HG02981 (cell line): ENCODE data around the gene UBN2.

ENCODE experiments used
- ATAC-seq: cut with Tn5 transposase; IDR thresholded peaks from one replicate; pipeline ENCODE4 v1.9.1; 2021; ENCODE audit warnings: mild to moderate bottlenecking, moderate library complexity; ENCODE audit not compliant: unreplicated experiment

Gene UBN2

GRCh38 chr7:139231513-139232376 lies 708 bp downstream of the UBN2 start:
- peak; percentile 25 for ATAC-seq

GRCh38 chr7:139232377-139232717 lies 1.3 kb downstream of the UBN2 start:
- no peak for ATAC-seq

DNA sequence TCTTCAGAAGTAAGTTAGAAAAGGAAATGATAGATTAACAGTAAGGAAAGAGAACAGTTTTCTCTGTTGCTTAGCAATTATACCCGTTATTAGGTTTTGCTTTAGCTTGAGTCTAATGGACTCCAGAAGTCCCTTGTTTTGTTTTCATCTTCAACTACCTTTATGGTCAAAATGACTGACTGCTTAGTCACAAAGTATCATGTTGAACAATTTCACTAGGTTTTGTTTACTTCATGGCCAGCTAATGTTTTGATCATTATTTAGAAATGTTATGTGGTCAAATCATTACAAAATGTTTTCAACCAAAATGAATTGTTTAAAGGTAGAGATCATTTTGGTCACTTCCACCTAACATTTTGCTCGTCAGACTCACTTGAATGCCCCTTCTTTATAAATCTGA lies 1.9 kb downstream of the UBN2 start:
- ATAC-seq = no peak

DNA sequence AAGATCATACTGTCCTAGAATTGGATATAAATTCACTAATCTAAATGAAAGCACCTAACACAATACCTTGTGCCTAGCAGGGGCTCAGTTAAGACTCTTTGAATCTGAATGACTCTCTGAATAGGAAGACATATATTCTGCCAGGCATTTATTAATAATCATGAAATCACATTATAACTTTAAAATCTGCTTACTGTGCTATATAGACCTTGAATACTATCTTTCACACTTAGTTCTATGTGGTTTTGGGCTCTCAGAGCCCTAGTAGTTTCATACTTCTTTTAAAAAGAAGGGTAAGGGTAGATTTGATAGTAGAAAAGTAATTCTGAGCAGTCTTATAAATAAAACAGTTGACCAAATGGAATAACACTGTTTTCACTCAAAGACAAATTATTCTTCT lies 10.2 kb downstream of the UBN2 start:
- no peak for ATAC-seq

DNA sequence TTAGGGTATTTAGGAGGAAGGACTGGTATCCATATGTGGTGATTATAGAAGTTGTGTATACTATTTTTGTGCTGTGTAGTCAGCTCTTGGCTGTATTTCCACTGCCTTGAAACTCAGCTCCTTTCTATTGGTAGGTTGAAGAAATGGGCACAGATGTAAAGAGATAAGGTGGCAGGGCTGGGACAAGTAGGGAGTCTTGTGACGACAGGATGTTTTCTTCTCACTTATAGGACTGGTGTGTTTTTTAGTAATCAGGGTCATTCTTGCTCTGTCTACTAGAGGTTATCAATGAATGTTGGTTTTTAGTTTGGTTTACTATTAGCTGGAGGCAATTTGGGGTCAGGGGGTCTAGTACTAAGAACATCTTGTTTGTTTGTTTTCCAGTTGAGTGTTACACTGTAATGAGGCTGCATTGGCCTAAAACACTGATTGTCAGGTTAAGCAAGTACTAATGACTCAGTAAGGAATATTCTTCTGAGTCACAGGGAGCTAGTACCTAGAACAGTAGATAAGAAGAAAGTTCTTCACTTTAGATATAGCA lies 11.8 kb downstream of the UBN2 start:
- no peak for ATAC-seq

DNA sequence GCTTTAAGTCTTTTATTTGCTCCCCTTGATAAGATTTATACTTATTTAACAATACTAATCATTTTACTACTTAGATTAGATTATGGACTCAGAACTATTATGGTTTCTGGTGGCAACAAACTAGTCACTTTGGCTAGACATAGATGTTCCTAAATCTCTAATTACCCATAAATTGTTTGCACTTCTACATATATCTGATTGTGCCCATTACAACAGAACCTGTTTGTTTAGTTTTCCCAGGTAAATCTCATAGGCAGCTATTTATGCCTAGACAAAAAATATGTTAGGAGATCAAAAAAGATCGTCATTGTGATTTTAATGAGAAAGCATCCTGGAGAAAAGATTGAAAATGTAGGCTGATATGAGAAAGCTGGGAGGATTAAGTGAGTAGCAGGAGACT lies 14.4 kb downstream of the UBN2 start:
- no peak for ATAC-seq

DNA sequence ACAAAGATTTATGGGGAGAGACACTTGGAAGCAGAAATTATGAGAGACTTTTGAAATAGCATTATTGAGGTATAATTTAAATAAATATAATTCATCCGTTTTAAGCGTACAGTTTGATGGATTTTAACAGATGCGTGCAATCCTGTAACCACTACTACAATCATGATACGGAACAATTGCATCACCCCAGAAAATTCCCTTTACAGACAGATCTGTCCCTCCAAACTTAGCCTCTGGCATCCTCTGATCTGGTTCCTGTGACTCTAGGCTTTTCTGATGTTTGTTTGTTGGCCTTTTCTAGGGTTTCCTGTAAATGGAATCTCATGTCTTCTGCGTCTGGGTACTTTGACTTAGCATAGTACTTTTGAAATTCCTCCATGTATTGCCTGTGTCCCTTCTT lies 15.5 kb downstream of the UBN2 start:
- ATAC-seq = no peak

DNA sequence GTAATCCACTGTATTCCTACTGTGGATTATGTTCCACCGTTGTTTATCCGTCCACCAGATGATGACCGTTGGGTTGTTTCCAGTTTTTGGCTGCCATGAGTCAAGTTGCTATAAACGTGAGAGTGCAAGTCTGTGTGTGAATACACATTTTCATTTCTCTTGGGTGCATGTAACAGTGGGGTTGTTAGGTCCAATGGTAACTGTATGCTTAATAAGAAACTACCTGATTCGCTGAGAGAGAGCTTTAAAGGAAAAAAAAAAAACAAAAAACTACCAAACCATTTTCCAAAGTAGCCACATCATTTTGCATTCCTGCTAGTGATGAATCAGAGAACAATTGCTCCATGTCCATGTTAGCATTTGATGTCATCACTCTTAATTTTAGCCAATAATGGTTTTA lies 15.9 kb downstream of the UBN2 start:
- no peak for ATAC-seq

GRCh38 chr7:139249179-139249810 lies 18.3 kb downstream of the UBN2 start:
- no peak for ATAC-seq

DNA sequence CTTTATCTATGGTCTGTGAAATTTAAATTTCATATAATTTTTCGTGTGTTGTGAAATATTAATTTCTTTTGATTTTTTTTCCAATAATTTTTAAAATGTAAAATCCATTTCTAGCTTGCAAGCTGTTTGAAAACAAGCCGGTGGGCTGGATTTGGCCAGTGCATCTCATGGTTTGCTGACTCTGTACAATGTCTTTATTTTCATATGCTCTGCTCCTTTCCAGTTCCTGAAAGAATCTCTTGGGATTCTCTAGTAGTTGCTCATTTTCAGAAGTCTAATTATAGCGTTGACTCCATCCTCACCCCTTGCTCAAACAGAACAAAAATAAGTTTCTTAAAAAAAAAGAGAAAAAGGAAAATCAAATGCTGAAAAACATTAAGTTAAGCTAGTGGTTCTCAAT lies 21.4 kb downstream of the UBN2 start:
- ATAC-seq = no peak

GRCh38 chr7:139254281-139254680 lies 23.2 kb downstream of the UBN2 start:
- no peak for ATAC-seq

- ATAC-seq = no peak
Observed at GRCh38 chr7:139254728-139255127, 23.7 kb downstream of the UBN2 start.

DNA sequence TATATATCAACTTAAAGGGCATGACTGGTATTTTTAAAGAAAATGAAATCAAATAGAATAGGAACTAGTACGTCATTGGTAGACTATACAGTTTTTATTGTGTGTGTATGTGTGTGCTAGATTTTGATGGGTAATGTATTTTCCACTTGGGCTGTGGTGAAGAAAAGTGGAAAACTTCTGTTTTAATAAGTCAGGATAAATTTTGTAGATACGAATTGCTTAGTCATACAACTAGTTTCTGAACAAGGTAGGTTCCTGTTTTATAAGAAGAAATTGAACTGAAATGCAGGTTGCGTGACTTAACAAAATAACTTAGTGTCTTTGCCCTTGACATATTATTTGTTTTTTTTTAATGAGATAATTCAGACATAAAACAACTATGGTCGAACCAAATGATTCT lies 24.3 kb downstream of the UBN2 start:
- no peak for ATAC-seq

DNA sequence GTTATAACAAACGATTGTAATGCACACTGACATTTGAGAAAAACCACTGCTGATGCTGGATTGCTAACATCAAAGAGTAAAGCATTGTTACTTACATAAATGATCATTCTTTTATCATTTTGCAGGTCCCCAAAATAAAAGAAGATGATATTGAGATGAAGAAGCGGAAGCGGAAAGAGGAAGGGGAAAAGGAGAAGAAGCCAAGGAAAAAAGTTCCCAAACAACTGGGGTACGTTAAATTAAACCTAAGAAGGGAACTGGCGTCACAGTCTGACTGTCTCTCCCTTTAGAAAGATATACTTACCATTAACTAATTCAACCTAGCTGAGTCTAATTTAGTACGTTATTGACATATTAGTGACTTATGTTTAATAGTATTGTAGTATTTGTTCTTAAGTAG lies 28.1 kb downstream of the UBN2 start:
- ATAC-seq = no peak

GRCh38 chr7:139264220-139264619 lies 33.2 kb downstream of the UBN2 start:
- ATAC-seq = no peak

DNA sequence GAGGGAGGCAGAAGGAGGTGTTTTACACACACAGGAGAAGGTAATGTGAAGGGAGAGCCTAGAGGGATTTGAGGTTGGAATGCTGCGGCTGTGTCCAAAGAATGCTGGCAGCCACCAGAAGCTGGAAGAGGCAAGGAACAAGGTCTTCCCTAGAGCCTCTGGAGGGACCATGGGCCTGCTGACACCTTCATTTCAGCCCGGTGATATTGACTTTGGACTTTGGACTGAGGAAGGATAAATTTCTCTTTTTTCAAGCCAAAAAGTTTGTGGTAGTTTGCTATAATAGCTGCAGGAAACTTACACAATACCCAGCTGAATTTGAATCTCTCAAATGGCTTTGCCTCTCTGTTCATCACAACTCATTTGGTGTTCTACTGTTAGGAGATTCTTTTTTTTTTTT lies 34.6 kb downstream of the UBN2 start:
- ATAC-seq = no peak

- no peak for ATAC-seq
Observed at GRCh38 chr7:139271718-139272628, 40.9 kb downstream of the UBN2 start.

DNA sequence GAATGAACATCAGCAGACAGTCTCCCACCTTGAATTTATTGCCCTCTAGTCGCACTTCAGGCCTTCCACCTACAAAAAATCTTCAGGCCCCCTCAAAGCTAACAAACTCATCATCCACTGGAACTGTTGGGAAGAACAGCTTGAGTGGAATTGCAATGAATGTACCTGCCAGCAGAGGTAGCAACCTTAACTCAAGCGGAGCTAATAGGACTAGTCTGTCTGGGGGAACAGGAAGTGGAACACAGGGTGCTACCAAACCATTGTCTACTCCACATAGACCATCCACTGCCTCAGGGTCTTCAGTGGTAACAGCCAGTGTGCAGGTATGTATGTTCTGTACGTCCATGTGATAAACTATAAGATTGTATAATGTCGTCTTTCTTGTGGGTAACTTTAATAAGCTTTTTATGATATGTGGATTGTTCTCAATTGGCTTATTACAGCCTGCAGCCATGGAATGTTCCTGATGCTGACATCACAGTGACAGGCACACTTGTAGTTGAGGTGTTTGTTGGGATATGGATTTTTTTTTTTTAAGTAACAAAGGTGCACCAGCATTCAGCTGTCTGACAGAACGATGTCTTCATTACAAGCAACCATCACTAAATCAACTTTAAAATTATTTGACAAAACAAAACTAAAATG lies 53.3 kb downstream of the UBN2 start:
- ATAC-seq = no peak

DNA sequence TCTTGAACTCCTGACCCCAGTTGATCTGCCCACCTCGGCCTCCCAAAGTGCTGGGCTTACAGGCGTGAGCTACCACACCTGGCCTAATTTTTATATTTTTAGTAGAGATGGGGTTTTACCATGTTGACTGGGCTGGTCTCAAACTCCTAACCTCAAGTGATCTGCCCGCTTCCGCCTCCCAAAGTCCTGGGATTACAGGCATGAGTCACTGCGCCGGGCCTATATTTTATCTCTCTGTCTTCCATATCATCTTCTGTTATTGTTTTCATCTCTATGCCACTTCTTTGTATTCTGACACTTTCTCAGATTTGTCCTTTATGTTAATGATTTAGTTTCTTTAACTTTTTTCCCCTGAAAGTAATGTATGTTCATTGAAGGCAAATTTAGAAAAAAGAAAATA lies 55.1 kb downstream of the UBN2 start:
- ATAC-seq = no peak

DNA sequence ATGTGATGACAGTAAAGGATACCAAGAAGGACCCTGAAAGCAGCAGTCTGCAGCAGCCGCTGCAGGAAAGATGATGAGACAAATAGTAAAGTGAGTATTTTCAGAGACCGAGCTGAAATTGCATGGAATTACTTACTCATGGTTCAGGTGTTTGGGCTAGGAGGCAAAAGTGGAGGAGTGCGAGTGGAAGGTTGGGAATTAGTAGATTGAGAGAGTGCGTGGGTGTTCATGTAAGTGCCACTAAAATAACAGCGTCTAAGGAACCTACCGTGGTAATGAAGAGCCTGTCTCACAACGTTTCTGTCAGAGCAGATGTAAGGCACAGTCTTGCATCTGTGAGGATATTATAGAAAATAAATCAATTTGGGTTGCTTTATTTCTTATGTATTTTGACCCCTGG lies 61.8 kb downstream of the UBN2 start:
- no peak for ATAC-seq

- no peak for ATAC-seq
Observed at GRCh38 chr7:139293534-139293933, 62.5 kb downstream of the UBN2 start.
